H4 (cell line): ENCODE measurements around the gene CHD2. TPM values are rescaled to one million over a fixed set of nuclear protein-coding genes. Genes with fewer than 3 reads are reported as not detected.
A peak's percentile ranks its signal among the peaks of the same experiment; 100 is the strongest.
"Not testable (repeated sequence)": the region's sequence is repeated elsewhere in the genome, so short reads cannot be mapped to it uniquely, and the experiment has no call there.

Source experiments
- DNase-seq: peaks from one replicate; pipeline ENCODE4 v3.0.0-alpha.2; 2015; ENCODE audit warnings: low spot score
- total RNA-seq: library from RNA; depleted of rRNA; stranded (reverse); fragments of >200 nt; shearing (Covaris generic); gene quantifications from 2 replicates; pipeline ENCODE4 v1.2.3, GENCODE V29; 2014; rRNA removed

Gene CHD2
- total RNA-seq: 19.1 and 41.2 TPM in 2 replicates

- peak; percentile 90 for DNase-seq
These were observed at the start of gene CHD2 for GRCh38 chr15:92899948-92900730. Gene CHD2, plus strand, starts transcription at chr15:92900324. Its CDS starts 914 bp downstream, at chr15:92901238.

- DNase-seq: no peak
These were observed 46.9 kb upstream of the CHD2 start for GRCh38 chr15:92853222-92853621.

DNA sequence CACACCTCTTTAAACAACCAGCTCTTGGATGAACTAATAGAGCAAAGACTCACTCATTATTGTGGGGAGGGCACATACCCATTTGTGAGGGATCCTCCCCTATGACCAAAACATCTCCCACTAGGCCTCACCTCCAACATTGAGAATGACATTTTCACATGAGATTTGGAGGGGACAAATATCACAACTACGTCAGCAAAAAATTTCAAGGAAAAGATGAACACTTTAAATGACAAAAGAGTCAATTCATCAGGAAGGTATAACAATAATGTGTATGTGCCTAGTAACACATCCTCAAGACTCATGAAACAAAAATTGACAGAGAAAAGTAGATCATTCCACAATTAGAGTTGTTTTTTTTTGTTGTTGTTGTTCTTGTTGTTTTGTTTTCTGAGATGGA is 38.4 kb upstream of the CHD2 start:
- no peak for DNase-seq

DNA sequence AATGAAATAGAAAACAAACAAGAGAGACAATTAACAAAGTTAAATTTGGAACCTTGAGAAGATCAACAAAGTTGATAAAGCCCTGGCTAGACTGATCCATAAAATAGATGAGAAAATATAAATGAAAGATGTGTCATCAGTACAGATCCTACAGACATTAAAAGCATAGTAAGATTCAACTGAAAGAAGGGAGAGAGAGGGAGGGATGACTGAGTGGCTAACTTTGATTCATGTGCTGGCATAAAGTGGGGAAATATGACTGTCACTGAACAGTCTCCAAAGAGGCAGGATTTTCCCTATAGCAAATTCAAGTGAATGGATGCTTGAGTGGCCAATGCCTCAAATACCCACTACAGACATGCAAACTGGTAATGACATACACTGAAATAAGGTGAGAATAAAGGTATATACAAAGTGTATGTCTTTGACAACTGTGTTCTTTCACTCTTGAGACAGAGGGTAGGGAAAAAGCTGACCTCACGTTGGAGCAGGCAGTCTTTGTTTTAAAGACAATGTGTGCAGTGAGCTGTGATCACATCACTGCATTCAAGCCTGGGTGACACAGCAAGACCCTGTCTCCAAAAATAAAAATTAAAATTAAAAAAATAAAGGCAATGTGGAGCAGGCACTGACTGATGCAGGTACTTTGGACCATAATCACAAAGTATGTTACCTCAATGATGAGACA is 35.9 kb upstream of the CHD2 start:
- DNase-seq: no peak

- DNase-seq: peak; percentile 29
These were observed 30.7 kb upstream of the CHD2 start for GRCh38 chr15:92869263-92869940.

GRCh38 chr15:92870010-92870591 is 30.0 kb upstream of the CHD2 start:
- DNase-seq: peak; percentile 8

GRCh38 chr15:92872967-92873366 is 27.2 kb upstream of the CHD2 start:
- not testable (repeated sequence) for DNase-seq

- DNase-seq: no peak
These were observed 23.1 kb upstream of the CHD2 start for GRCh38 chr15:92877000-92877399.

- DNase-seq: no peak
These were observed 22.7 kb upstream of the CHD2 start for GRCh38 chr15:92877416-92877815.

GRCh38 chr15:92878593-92879053 is 21.5 kb upstream of the CHD2 start:
- no peak for DNase-seq

DNA sequence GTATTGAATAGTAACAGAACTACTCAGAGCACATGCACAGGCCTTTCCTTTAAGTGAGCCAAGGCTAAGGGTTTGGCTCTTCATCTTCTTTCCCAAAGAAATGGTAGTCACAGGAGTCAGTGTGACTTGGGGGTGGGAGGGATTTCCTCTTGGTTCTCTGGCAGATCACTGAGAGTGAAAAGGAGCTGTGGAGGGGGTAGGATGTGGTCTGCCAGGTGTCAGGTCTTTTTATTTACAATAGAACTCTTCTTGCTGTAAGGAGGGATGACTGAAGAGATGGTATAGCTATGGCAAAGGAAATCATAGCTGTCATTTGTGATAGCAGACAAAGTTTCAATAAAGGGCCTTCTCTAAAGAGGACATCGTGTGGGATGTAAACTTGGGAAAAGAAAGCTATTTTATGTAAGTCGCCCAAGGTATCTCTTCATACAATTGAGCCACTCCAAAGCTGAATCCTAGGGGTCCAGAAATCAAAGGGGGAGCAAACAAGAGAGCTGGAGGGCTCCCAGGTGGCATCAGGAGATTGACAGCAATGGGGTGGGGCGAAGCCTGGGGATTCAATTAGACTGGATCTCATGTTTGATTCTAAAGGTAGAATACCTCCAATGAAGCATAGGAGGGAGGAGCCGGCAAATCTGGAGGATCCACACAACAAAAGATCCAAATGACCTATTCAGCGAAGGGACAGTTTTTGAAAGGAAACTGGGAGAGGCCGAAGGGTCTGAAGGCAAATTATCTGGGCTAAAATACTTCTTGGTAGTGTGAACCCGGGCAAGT is 20.0 kb upstream of the CHD2 start:
- DNase-seq: no peak

DNA sequence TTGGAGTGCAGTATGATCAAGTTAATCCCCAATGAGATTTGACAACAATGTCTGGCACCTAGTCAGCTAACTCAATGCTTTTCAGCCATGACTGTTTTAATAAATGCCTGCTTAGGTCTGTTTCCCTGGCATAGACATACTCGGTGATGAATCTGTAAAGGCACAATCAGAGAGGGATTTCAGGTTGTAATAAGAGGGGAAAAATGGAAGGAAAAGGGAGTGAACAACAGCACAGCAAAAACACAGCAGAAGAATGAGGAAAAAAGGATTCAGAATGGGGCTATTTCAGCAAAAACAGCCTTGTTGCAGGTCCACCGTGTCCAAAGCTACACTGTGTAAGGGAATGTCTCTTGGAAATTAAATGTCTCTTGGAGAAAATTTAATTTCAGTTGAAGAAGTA is 19.3 kb upstream of the CHD2 start:
- DNase-seq: no peak

DNA sequence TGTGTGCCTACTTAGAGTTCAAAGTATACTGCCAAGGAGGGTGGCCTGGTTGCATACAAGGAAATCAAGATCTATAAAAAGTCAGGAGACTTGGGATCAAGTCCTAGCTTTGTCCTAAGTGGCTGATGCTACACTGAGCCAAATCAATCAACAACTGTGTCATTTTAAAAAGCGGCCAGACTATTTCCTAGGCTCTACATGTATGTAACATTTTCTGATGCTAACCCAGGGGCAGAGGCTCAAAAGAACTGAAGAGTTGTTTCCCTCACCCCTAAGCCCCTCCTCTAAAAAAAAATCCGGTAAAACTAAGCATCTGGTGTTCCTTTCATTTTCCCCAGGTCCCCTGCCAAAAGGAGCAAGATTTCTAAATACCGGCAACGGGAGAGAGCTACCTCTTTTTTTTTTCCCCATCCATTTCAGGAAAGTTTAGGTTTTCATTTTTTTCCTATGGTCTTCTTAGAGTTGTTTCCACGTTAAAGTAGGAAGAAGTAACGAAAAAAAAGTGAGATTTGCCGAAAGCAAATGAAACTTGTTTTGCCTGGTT is 18.8 kb upstream of the CHD2 start:
- DNase-seq: no peak

- DNase-seq: peak; percentile 99
These were observed 18.1 kb upstream of the CHD2 start for GRCh38 chr15:92881802-92882696.

- no peak for DNase-seq
These were observed 17.4 kb upstream of the CHD2 start for GRCh38 chr15:92882697-92883162.

DNA sequence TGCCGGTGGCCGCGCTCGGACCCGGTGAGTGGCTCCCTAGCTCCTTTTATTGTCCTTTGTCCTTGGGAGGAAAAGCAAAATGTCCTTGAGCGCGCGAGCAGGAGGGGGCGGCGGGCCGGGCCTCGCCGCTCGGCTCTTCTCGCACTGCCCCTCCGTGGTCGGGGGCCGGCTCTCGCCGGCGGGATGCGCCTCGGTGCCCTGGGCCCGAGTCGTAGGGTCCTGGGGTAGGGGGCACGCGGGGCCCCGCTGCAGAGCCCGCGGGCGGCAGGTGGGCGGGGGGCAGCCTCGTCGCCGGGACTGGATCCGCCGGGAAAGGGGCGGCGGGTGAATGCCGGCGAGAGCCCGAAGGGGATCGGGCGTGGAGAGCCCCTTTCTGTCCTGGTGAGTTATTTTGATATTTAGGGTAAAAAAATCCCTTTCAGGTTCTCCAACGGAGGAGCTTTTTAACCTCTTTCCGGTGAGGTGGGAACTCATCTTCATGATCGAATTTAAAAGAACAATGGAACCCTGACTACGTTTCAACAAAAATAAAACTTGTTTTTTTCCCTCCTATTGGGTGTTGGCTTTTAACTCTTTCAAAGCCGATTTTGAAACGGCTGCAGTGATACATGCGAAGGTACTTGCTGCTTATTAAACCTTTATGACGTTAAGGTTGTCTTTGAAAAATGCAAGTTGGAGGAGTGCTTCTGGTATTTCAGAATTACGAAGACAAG is 16.8 kb upstream of the CHD2 start:
- no peak for DNase-seq

- DNase-seq: no peak
These were observed 16.2 kb upstream of the CHD2 start for GRCh38 chr15:92883876-92884435.

DNA sequence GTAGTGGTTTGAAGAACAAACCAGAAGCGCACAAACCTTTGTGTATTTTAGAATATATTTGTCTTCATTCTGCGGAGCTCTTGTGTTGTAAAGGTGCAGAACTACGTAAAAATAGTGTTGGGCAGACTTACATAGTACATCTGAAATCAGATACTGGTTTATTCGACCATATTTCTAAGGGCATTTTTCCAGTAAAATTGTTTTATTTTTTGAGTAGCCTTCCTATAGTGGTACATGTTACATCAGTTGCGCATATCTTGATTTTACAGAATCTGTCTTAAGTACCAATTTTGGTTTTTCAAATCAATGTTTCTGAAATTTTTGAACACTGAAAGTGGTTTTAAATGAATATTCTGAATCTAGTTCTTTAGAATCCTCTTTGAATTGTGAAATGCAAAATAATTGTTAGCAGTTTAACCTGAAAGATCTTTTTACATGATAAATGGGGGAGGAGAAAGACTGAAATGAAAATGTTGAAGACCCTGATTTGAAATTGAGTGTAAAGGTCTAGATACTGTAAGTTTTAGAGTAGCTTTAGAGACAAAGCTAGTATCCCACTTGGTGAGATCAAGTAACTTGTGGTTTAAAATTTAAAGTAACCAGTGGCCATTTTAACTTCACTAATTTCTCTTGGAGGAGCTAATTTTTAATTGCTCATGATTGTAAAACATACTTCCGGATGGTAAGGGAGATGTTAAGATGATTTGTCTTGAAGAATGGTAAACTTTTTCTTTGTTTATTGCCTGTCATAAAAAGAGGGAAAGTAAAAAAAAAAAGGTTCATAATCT is 15.5 kb upstream of the CHD2 start:
- DNase-seq: no peak
